GM23248 (cell line): Measurements from ENCODE around the gene PJA2.

ENCODE experiments used
- EZH2 ChIP-seq: fragments of 200-600 bp; sonication (generic); IDR thresholded peaks from 2 replicates; pipeline ENCODE4 v1.6.1; 2018; ENCODE audit warnings: antibody characterized with exemption, mild to moderate bottlenecking; ENCODE audit not compliant: insufficient read depth, poor library complexity, severe bottlenecking
- EZH2phosphoT487 ChIP-seq: fragments of 200-600 bp; sonication (generic); IDR thresholded peaks from 2 replicates; pipeline ENCODE4 v1.6.1; 2018; ENCODE audit warnings: antibody characterized with exemption, moderate library complexity, mild to moderate bottlenecking, low read depth; ENCODE audit not compliant: insufficient read depth

- TF ChIP-seq EZH2 = no peak
- TF ChIP-seq EZH2phosphoT487 = no peak
Measured at GRCh38 chr5:109421956-109422355, 12.2 kb upstream of the PJA2 start.
